VCaP (cell line): ENCODE results near the gene CABP2.
"Not testable (repeated sequence)": the region's sequence is repeated elsewhere in the genome, so short reads cannot be mapped to it uniquely, and the experiment has no call there.

Experiments used
- H3K27ac ChIP-seq: fragments of 450-650 bp; 2 replicates; pipeline ENCODE4 v1.5.1; 2017
- TF ChIP-seq, protein P1 (sequence below): fragments of 450-650 bp; conservative IDR thresholded peaks from 2 replicates; pipeline ENCODE4 v1.5.1; 2017; ENCODE audit warnings: mild to moderate bottlenecking, moderate library complexity

CABP2 gene

DNA sequence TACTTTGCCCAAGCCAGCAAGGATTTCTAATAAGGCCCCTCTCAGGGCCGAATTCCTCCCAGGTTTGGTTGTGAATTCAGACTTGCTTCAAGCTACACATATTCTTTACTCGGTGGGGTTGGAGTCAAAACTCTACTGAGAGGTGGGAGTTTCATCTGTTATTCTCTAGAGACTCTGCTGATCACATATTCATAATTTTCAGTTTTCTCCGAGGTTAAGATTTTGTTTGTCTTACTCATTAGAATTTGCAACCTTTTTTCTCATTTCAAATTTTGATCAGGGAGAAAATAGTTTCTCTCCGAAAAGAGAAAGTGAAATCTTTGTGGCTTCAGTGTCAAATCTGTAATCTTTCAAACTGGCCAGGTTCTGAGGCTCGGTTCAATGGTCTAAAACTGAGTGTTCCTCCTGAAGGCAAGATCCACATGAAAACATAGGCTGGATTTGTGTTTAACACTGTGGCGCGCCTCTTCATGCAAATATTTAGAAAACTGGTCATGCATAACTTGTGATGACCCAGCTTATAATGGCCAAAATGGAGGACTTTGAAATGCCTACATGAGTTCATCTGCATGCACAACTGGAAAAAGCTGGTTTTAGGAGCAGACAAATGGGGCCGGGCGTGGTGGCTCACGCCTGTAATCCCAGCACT, 38.8 kb upstream of the CABP2 start:
- TF ChIP-seq, protein P1, sequence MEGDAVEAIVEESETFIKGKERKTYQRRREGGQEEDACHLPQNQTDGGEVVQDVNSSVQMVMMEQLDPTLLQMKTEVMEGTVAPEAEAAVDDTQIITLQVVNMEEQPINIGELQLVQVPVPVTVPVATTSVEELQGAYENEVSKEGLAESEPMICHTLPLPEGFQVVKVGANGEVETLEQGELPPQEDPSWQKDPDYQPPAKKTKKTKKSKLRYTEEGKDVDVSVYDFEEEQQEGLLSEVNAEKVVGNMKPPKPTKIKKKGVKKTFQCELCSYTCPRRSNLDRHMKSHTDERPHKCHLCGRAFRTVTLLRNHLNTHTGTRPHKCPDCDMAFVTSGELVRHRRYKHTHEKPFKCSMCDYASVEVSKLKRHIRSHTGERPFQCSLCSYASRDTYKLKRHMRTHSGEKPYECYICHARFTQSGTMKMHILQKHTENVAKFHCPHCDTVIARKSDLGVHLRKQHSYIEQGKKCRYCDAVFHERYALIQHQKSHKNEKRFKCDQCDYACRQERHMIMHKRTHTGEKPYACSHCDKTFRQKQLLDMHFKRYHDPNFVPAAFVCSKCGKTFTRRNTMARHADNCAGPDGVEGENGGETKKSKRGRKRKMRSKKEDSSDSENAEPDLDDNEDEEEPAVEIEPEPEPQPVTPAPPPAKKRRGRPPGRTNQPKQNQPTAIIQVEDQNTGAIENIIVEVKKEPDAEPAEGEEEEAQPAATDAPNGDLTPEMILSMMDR: no peak
- H3K27ac ChIP-seq: peak overlapping the region; percentile 43

DNA sequence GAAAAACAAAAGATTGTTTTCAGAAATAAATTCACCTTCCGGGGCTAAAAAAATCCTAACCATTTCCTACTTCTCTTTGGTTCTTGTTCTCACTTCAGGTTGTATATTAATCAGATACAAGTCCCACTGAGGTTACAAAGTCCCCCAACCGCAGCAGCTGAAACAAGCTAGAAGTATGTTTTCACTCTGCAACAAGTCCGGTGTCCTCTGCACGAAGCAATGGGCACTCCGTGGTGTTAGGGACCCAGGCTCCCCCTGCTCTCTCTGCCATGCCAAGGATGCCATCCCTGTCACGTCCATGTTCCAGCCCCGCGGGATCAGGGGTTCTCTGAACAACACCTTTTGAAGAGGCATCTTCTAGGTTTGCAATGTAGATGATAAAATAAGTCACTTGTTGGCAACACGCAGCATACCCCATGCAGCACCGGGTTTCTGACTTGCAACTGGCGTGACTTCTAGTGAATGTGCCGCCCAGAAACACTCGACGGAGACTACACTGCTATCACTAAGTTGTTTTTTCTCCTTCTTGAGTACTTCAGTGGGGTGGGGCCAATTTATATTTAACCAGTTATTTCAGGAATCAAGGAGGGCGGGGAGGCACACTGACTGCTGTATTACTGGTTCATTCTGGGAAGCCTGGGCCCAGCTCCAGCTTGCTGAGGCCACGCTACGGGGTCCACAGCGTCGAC, 35.0 kb upstream of the CABP2 start:
- TF ChIP-seq, protein P1: no peak
- H3K27ac ChIP-seq: no peak overlapping the region

DNA sequence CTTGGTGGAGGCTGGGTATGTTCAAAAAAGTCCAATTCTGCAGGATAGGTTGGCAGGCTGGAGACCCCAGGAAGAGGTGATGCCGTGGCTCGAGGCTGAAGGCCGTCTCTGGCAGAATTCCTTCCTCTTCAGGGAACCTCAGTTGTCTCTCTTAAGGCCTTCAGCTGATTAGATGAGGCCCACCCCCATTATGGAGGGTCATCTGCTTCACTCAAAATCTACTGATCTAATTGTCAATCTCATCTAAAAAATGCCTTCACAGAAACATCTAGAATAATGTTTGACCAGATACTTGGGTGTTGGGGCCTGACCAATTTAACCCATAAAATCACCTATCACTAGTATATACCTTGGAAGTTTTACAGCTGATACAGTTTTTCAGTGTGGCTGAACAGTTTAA, 33.0 kb upstream of the CABP2 start:
- TF ChIP-seq, protein P1: no peak

DNA sequence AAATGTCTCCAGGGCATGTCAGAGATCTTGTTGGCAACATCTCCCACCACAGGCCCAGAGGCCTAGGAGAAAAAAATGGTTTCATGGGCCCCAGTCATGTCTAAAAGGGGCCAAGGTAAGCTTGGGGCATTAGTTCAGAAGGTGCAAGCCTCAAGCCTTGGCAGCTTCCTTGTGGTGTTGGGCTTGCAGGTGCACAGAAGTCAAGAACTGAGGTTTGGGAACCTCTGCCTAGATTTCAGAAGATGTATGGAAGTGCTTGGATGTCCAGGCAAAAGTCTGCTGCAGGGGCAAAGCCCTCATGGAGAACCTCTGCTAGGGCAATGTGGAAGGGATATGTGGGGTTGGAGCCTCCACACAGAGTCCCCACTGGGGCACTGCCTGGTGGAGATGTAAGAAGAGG, 28.5 kb upstream of the CABP2 start:
- H3K27ac ChIP-seq: not testable (repeated sequence)

More for the DNA sequence above, 33.0 kb upstream of the CABP2 start:
- H3K27ac ChIP-seq: no peak overlapping the region

DNA sequence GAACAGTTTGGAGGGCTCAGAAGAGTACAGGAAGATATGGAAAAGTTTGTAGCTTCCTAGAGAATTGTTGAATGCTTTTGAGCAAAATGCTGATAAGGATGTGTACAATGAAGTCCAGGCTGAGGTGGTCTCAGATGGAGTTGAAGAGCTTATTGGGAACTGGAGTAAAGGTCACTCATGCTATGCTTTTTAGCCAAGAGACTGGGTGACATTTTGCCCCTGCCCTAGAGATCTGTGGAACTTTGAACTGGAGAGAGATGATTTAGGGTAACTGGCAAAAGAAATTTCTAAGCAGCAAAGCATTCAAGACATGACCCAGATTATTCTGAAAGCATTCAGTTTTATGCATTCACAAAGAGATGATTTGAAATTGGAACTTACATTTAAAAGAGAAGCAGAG, 27.9 kb upstream of the CABP2 start:
- TF ChIP-seq, protein P1: no peak
- H3K27ac ChIP-seq: no peak overlapping the region

DNA sequence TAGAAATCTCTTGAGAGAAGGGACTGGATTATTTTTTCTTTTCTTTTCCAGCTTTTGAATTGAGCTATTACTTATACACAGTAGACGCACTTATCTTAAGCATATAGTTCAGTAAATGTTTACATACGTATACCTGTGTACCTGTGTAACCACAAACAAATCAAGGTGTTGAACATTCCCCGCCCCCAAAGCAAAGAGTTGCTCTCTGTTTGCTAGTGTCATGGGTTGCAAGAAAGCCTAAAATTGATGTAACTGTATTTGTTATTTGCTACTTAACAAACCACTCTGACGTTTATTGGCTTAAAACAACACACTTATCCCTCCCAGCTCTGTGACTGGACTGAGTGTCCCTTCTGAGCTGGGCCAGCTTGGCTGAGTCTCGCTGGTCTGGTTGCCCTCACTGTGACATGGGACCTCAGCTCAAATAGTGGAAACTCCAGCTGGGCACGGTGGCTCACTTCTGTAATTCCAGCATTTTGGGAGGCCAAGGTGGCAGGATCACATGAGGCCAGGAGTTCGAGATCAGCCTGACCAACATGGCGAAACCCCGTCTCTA, 25.4 kb upstream of the CABP2 start:
- TF ChIP-seq, protein P1: no peak
- no peak overlapping the region for H3K27ac ChIP-seq

DNA sequence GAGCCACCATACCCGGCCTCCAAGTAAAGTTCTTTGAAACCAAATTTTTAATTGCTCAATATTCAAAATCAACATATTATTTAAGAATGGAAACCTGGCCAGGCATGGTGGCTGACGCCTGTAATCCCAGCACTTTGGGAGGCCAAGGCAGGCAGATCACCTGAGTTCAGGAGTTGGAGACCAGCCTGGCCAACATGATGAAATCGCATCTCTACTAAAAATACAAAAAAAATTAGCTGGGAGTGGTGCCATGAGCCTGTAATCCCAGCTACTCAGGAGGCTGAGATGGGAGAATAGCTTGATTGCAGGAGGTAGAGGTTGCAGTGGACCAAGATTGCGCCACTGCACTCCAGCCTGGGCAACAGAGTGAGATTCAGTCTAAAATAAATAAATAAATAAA, 24.9 kb upstream of the CABP2 start:
- H3K27ac ChIP-seq: not testable (repeated sequence)

DNA sequence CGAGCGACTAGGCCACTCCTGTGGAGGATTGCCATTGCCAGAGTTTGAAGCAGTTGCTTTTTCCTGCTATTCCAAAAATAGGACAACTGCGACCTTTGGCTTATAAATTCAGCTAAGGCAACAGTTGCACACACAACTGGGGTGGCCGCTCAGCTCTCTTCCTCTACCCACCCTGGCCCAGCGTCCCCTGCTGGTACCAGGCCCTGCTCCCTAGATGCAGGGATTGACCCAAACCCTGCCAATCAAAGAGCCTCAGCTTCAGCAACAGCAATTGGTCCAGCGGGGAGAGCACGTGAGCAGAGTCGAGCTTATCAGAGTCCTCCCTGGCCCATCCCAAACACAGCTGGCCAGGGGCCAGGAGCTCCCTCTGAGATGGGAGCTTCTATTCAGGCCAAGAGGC, 22.0 kb upstream of the CABP2 start:
- TF ChIP-seq, protein P1: no peak
- H3K27ac ChIP-seq: no peak overlapping the region
